GM12873 (cell line): ENCODE measurements around the gene CPLX1.

Source experiments
- CTCF ChIP-seq: IDR thresholded peaks from 2 replicates; pipeline ENCODE4 v1.5.1; 2012; ENCODE audit warnings: low read depth, mild to moderate bottlenecking, moderate library complexity, low read length, control low read depth; ENCODE audit not compliant: insufficient read depth; ENCODE audit errors: missing control alignments

CPLX1 gene

DNA sequence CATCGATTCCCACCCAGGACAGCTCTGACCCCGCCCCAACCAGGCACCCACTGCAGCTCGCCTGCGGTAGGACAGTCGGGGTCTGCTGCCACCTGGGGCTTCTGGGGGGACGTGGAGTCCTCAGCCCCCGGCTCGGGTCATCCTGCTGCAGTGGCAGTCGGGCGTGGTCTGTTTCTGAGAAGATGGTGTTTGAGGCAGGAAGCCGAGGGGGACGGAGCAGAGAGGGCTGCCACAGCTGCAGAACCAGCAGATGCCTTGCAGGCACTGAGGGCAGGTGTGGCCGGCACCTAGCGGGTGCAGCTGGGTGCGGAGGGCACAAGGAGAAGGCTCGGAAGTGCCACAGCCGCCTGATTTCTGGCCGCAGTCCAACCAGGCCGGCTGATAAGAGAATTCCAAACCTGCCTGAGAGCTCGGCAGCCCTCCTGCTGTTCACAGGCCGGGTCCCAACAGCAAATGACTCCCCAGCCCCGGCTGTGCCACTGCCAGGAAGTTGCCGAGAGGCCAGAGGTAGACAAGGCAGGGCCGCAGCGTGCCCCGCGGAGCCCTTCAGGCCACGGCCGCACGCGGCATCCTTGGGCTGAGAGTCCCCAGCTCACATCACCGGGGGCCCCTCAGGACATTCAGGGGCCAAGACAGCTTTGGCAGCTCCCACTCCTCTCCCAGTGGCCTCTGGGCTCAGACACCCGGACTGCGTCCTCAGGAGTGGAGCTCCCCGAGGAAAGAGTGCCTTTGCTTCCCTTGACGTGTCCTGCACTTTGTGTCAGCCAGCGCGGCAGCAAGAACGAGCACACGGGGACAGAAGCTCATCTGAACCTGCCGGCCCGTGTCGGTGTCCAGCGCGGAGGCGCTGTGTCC, 9.4 kb upstream of the CPLX1 start:
- no peak for TF ChIP-seq CTCF

GRCh38 chr4:834368-835147, 8.6 kb upstream of the CPLX1 start:
- no peak for TF ChIP-seq CTCF

GRCh38 chr4:833731-834367, 7.9 kb upstream of the CPLX1 start:
- no peak for TF ChIP-seq CTCF

GRCh38 chr4:833156-833555, 7.2 kb upstream of the CPLX1 start:
- TF ChIP-seq CTCF = no peak

DNA sequence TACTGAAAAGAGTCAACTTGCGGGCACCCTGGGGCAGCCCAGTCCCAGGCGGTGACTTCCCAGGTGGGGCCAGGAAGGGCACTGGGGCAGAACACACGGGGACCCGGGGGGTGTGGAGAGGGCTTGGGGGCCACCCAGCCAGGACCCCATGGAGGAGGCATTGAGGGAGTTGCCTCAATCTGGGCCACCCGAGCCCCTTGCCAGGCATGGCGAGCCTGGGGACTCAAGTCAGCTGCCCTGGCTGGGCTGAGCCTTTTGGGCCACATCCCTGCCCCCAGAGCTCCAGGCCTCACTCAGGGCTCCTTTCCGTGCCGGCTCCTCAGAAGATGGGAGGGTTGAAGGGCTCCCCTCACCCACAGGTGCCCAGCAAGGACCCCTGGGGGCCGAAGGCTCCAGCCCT, 6.6 kb upstream of the CPLX1 start:
- TF ChIP-seq CTCF = no peak

DNA sequence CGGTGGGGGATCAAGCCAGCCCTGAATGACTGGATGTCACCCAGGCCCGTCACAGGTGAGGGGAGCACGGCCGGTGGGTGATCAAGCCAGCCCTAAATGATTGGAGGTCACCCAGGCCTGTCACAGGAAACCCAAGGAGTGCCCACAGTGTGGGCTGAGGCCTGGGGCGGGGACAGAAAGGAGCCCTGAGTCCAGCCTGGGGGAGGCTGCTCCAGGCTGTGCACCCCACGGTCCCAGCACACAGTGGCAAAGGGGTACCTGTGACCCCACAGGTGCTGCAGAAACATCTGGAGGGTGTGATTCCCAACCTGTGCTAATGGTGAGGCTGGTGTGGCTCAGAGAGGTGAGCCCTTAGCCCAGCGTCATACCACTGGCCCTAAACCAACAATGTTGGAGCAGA, 6.2 kb upstream of the CPLX1 start:
- TF ChIP-seq CTCF = no peak

DNA sequence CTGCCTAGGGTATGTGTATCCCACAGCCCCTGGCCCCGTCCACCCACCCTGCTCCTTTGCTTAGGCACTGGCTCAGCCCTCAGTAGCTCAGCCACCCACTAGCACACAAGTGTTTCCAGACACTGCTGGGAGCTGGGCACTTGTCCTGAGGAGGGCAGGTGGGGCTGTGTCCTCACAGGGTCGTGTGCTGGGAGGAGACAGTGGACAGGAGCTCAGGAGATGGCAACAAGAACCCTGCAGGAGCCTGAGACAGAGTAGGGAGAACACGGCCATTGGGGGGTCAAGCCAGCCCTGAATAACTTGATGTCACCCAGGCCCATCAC, 5.5 kb upstream of the CPLX1 start:
- no peak for TF ChIP-seq CTCF
